ENCODE data around the gene ERMP1. TPM values are rescaled to one million over a fixed set of nuclear protein-coding genes. Genes with fewer than 3 reads are reported as not detected.

ERMP1 gene
- total and polyA plus RNA-seq, 2 donors (not counting 3 experiments of a cell fraction or from before 2014, with no cell fraction given), result 9.7 to 16.6 TPM

DNA sequence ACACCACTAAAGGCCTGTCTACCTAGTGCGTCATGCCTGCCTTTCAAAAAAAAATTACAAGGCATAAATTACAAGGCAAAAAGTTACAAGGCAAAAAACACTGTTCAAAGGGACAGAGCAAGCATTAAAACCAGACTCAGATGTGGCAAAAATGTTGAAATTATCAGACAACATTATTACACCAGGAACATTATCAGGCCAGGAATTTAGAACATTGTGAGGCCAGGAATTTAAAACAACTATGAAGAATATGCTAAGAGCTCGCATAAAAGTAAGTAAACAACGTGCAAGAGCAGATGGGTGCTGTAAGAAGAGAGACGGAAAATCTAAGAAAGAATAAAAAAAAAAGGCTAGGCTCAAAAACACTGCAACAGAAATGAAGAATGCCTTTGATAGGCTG lies 39.6 kb upstream of the ERMP1 start:
- H3K36me3 ChIP-seq (ENCODE audit: control insufficient read depth in 2 of 2, extremely low read depth in 1 of 2, insufficient read depth in 2 of 2, low read length in 2 of 2), result no peaks in the 10 kb centered on the region
- H3K4me2 ChIP-seq (ENCODE audit: insufficient read depth, low read length), result no peak overlapping the region
- no peak overlapping the region for H3K9ac ChIP-seq (replicated peaks; ENCODE audit: extremely low read depth, insufficient read depth, low read length)
- no peaks in the 10 kb centered on the region for H3K27me3 ChIP-seq (ENCODE audit: control insufficient read depth in 2 of 2, insufficient read depth in 2 of 2, low read length in 2 of 2)
- no peak overlapping the region for H3K27ac ChIP-seq (ENCODE audit: insufficient read depth, low read depth, low read length)
- no peaks in the 10 kb centered on the region for H4K20me1 ChIP-seq (replicated peaks; ENCODE audit: control insufficient read depth, extremely low read depth, insufficient read depth, low read length)
- dilution Hi-C loops (cut with MboI; ENCODE audit: extremely low pct_ligation_motif_present, low sequenced_read_pairs), result no loop called here
- ChIA-PET CTCF (interaction anchor here (1.5 kb wide), 1 partner anchor 182 kb away, joined by 3 read pairs; no protein-coding TSS in a partner anchor), POLR2A (interaction anchor here (0.5 kb wide), 1 partner anchor 39 kb away, joined by 3 read pairs; no protein-coding TSS in a partner anchor)
- intact Hi-C loops (cut with micrococcal nuclease), result no loop called here
- DNase-seq (ENCODE audit: low read depth, low spot score) (no peak), FAIRE-seq (no peak)
- H3K4me1 ChIP-seq (ENCODE audit: control insufficient read depth, extremely low read depth, insufficient read depth, low read length), result no peaks in the 10 kb centered on the region
- H3K79me2 ChIP-seq (ENCODE audit: control insufficient read depth, insufficient read depth, low read length), result no peaks in the 10 kb centered on the region
- no peaks in the 10 kb centered on the region for H3K9me3 ChIP-seq (replicated peaks; ENCODE audit: control insufficient read depth, insufficient read depth, low read length)
- no peak overlapping the region for H2AFZ ChIP-seq (ENCODE audit: low read depth, low read length)
- no peaks in the 10 kb centered on the region for H3K9me1 ChIP-seq (replicated peaks; ENCODE audit: control insufficient read depth, extremely low read depth, insufficient read depth, low read length)
- TF ChIP-seq POLR2A (IDR thresholded peaks at IDR 0.05; ENCODE audit: low read depth, low read length), result no peak
- TF ChIP-seq MYC (IDR thresholded peaks at IDR 0.05; ENCODE audit: low read depth, low read length), result no peak
- no peak overlapping the region for H3K4me3 ChIP-seq (replicated peaks in 1 of 3; ENCODE audit: insufficient read depth in 1 of 3, low read depth in 1 of 3, low read length in 3 of 3)
- no TSS peak for BruUV-seq (replicated peaks)

DNA sequence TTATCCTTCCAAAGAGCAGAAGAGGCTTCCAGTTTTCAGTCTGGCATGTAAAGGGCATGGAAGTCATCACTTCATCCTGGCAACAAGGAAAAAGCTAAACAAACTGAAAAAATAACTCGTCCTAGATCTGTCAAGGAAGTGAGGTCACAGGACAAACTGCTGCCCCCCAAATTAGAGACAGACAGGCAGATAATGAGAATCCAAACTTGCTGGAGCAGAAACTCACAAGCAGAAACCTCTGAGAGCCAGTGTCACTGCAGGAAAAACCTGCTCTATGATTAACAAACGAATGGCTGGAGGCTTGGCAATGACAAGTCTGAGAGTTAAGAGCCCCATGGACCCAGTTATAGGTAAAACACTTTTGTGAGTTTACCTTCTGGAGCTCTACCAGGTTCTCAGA lies 38.9 kb upstream of the ERMP1 start:
- ChIA-PET POLR2A (no interaction called here), CTCF (interaction anchor here (1.5 kb wide), 1 partner anchor 8 kb away, joined by 4 read pairs; no protein-coding TSS in a partner anchor)
- no TSS peak for BruUV-seq (replicated peaks)
- Histone ChIP-seq H3K4me1 (ENCODE audit: control insufficient read depth, extremely low read depth, insufficient read depth, low read length) (no peaks in the 10 kb centered on the region), H4K20me1 (replicated peaks; ENCODE audit: control insufficient read depth, extremely low read depth, insufficient read depth, low read length) (no peaks in the 10 kb centered on the region), H3K79me2 (ENCODE audit: control insufficient read depth, insufficient read depth, low read length) (no peaks in the 10 kb centered on the region), H3K9me1 (replicated peaks; ENCODE audit: control insufficient read depth, extremely low read depth, insufficient read depth, low read length) (no peaks in the 10 kb centered on the region), H3K9me3 (replicated peaks; ENCODE audit: control insufficient read depth, insufficient read depth, low read length) (no peaks in the 10 kb centered on the region), H3K9ac (replicated peaks; ENCODE audit: extremely low read depth, insufficient read depth, low read length) (no peak overlapping the region), H3K4me2 (ENCODE audit: insufficient read depth, low read length) (no peak overlapping the region), H3K27ac (ENCODE audit: insufficient read depth, low read depth, low read length) (no peak overlapping the region), H2AFZ (ENCODE audit: low read depth, low read length) (no peak overlapping the region), H3K4me3 (replicated peaks in 1 of 3; ENCODE audit: insufficient read depth in 1 of 3, low read depth in 1 of 3, low read length in 3 of 3) (no peak overlapping the region), H3K36me3 (ENCODE audit: control insufficient read depth in 2 of 2, extremely low read depth in 1 of 2, insufficient read depth in 2 of 2, low read length in 2 of 2) (no peaks in the 10 kb centered on the region), H3K27me3 (ENCODE audit: control insufficient read depth in 2 of 2, insufficient read depth in 2 of 2, low read length in 2 of 2) (no peaks in the 10 kb centered on the region)
- dilution Hi-C loops (cut with MboI; ENCODE audit: extremely low pct_ligation_motif_present, low sequenced_read_pairs) (no loop called here), intact Hi-C loops (cut with micrococcal nuclease) (no loop called here)
- FAIRE-seq, result no peak
- peak; percentile 17 for DNase-seq (ENCODE audit: low read depth, low spot score)
- TF ChIP-seq MYC (IDR thresholded peaks at IDR 0.05; ENCODE audit: low read depth, low read length), result no peak
- TF ChIP-seq MAX (IDR thresholded peaks at IDR 0.05; ENCODE audit: insufficient read depth, insufficient read length), result no peak
- TF ChIP-seq POLR2AphosphoS5 (IDR thresholded peaks at IDR 0.05; ENCODE audit: insufficient read depth, low read depth, low read length), result no peak
- TF ChIP-seq CTCF (IDR thresholded peaks at IDR 0.05; ENCODE audit: extremely low read depth in 1 of 2, insufficient read depth in 1 of 2, low read depth in 1 of 2, low read length in 2 of 2), result no peak
- no peak for TF ChIP-seq POLR2A (IDR thresholded peaks at IDR 0.05; ENCODE audit: low read depth, low read length)
- no peak for TF ChIP-seq GATA2 (IDR thresholded peaks at IDR 0.05; ENCODE audit: insufficient read depth, insufficient read length, low read depth, low read length)
- no peak for TF ChIP-seq FOS (IDR thresholded peaks at IDR 0.05; ENCODE audit: borderline replicate concordance, insufficient read depth, low read length)
- no peak for TF ChIP-seq EZH2 (IDR thresholded peaks at IDR 0.05; ENCODE audit: borderline replicate concordance, low read depth, low read length, severe bottlenecking)
- TF ChIP-seq JUN (IDR thresholded peaks at IDR 0.05; ENCODE audit: borderline replicate concordance, insufficient read depth, insufficient read length, low read depth), result no peak

Data from endothelial cell of umbilical vein (primary cell).